Measurements from ENCODE around the gene COMMD1.

Gene COMMD1

DNA sequence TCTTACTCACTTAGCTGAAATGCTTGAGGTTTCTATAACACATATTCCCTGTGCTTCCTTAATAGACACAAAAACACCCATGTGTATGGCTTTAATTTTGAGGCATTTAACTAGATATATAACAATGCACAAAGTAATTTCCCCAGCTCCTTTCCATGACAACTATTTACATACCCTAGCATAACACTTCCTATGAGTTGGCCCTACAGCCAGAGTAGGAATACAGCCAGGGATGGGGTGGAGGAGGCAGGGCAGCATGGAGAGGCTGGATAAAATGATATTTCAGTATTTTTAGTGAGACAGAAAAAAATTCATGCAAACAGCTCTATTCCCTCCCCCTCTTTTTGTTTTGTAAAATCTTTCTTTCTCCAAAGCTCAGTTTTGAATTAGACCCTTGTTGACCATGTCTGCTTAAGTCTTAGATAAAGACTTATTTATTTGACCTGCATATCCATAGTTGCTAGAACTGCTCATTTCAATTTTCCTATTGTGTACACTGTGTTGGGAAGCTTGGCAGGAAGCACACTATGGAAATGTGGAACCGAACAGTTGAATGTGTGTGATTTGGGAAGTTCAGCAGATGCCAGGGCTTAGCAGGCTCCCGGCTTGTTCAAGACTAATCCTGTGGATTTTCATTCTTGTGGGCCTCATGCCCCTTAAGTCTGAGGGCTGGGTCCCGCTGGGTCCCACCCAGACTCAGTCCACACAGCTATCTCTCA, 279.2 kb downstream of the COMMD1 start:
- DNase-seq, result no peak

All from NCI-H1436 (cell line).